Left colon (tissue), 2 donors: ENCODE results near the gene MUL1. TPM values are rescaled to one million over a fixed set of nuclear protein-coding genes. Genes with fewer than 3 reads are reported as not detected.

Experiments used
- ATAC-seq: fragments of 200-7000 bp; cut with Tn5 transposase; one replicate; pipeline ENCODE4 v1.9.1; 2020; ENCODE audit warnings: mild to moderate bottlenecking, moderate library complexity
- DNase-seq, 2 donors: peaks; one replicate each; pipeline ENCODE4 v3.0.0-alpha.2; 2020
- intact Hi-C, 2 donors: fragments of 100-400 bp; cut with DNase I in 1 of 2; cut with micrococcal nuclease in 1 of 2; formaldehyde crosslinking; loops; one replicate each; pipeline versions ENCODE4 v1.11.2 to v1.14.0; 2022; cut with DNase I, micrococcal nuclease
- total RNA-seq, 2 donors: library from RNA; stranded (reverse); fragmentation: NEBNext Ultra II Directional; extraction: Animal tissue kit (Norgen Biotek cat#: 25700); gene quantifications; one replicate each; pipeline ENCODE4 v1.2.1, GENCODE V29; 2021
- donor health status: DM: no; HTN: no; CAD: no.
- donor health status: DM: yes; HTN: yes; CAD: no.

MUL1 gene
- total RNA-seq, 2 donors from 2014 or later: 37.9 to 43.3 TPM

DNA sequence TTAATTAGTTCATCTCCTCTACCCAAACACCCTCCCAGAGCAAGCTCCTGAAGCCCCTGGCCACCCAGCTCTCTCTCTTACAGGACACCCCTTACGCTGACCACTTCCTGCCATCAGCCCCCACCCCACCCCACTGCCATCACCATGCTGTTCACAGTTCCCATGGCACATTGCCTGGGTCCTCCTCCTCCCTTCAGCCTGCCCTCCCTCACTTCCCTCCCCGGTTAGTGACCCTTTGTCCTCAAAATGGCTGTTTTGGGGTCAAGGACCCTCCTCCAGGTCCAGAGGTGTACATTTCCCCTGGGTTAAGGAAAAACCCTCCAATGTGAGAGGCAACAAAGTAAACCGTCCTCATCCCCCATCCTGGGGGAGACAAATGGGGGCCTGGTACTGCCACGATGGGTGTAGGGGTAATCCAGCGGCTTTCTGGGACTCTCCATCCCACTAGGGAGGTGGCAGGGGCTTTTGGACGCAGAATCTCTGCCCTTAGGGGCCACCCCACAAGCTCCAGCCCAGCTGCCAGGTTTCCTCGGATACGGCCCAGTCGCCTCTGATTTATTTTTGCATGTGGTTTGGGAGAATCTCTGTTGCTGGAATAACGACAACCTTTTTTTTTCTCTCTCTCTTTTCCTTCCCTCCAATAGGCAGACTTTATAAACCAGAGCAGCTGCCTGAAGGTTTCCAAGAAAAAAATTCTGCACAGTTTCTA is 30.4 kb downstream of the MUL1 start:
- DNase-seq (no peak), ATAC-seq (no peak)
- intact Hi-C loops: no loop called here

DNA sequence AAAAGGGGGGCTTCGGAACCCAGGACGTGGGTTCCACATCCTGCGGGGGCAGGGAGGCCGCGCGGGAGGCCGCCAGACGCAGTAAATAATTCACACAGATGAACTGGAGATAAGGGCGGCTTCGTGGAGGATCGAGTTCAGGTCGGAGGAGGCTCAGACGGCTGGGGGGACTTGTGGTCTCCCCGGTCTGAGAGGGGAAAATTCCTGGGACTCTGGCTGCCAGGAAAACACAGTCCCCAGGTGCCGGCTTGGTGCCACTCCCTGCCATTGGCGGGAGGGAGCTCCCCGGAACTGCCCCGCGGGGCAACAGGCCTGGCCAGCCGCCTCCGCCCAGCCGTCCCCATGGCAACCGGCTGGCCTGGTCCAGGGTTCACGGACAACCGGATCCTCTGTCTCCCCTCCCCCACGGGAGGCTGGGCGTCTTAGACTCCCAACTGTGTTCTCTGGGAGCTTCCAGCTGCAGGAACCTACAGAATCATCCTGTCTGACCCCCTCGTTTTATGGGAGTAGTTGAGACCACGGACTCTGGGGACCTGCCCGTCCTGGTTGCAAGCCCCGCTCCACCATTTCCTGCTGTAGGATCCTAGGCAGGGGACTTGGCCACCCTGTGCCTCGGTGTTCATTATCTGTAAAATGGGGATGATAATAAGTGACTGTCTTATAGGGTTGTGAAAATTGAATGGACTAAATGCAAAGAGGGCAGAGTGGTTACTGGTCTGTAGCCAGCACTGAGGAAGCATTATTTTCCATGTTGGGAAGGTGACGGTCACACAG is 31.5 kb downstream of the MUL1 start:
- peak; percentile 77 for ATAC-seq
- peak; percentile 96 to 97 for DNase-seq
- intact Hi-C loops: no loop called here

DNA sequence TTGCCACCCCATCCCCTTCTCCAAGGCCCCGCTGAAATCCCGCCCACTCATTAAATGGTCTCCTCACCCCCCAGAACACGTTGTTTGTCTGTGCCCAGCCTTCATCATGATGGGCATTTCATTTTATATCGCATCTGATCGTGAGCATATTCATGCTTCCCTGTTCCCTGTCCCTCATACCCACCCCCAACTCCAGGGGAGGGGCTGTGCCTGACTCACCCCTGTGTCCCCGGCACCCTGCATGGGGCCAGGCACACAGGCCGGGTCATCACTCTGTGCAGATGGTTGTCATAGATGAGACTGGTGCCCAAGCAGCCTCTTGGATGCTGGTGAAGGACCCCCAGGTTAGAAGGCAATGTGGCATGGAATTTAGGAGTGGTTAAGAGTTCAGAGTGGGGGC is 33.0 kb downstream of the MUL1 start:
- peak in 1 of 2 donors; percentile 66 for DNase-seq
- intact Hi-C loops: no loop called here
- peak; percentile 16 for ATAC-seq

DNA sequence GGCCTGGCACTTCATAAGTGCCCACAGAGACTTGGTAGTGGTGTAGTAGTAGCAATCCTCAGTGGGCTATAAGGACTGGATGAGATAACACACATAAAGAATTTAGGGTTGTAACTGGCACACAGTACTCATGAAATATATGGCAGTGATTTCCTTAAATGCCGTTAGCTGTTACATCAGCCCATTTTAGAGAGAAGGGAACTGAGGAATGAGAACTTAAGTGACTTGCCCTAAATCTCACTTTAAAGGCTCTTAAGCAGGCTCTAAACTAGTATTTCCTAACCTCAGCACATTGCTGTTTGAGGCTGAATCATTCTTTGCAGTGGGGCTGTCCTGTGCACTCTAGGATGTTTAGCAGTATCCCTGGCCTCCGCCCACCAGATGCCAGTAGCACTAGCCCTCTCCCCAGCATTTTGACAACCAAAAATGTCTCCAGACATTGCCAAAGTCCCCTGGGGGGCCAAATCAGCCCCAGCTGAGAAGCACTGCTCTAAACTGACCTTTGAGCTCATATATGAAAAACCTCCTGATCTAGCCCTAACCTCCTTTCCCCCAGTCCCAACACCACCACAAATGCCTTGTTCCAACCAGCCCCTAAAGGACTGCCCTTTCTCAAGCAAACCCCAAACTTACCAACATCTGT is 33.5 kb downstream of the MUL1 start:
- intact Hi-C loops: no loop called here
- DNase-seq (no peak), ATAC-seq (no peak)

DNA sequence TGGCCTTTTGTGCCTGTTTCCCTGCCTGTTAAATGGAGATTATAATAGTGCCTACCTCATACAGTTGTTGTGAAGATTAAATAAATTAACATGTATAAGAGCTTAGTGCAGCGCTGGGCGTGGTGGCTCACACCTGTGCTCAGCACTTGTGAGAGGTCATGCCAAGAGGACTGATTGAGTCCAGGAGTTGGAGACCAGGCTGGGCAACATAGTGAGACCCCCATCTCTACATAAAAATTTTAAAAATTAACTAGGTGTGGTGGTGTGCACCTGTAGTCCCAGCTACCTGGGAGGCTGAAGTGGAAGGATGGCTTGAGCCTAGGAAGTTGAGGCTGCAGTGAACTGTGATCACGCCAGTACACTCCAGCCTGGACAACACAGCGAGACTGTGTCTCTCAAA is 34.1 kb downstream of the MUL1 start:
- intact Hi-C loops: no loop called here
- no peak for ATAC-seq
- DNase-seq: no peak

DNA sequence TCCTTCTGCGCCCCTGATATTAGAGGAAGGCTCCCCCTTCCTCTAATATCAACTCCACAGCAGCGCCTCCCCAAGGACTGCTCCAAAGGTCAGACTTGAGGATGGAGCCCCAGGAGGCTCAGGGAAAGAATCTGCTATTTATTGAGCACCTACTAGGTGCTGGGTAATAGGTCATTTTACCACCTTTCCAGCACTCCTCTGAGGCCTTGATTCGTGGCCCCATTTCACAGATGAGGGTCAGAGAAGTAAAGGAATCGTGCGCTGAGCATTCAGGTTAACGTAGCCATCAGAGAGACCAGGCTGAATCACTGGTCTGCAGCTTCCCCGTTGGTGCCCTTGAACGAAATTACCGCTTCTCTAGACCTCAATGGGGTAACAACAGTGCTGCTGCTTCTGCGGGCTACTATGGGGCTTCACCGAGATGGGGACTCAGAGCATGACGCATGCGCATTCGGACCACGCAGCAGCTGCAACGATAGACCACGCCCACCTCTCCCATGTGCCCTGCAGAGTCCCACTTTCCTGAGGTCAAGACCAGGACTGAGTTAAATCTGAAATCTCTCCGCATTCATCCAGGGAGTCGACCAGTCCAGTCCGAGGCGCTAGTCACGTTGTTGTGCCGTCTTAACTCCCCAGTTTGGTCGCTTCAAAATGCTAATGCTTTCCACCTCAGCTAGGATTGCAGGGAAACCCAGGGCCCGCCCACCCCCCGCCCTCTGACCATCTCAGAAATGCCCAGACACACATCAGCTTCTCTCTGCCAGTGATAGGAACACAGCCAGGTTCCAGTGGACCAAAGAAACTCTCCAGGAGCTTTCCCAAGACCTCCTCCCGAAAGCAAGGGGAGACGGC is 34.9 kb downstream of the MUL1 start:
- intact Hi-C loops: no loop called here
- DNase-seq (peak; percentile 81 to 84), ATAC-seq (no peak)

DNA sequence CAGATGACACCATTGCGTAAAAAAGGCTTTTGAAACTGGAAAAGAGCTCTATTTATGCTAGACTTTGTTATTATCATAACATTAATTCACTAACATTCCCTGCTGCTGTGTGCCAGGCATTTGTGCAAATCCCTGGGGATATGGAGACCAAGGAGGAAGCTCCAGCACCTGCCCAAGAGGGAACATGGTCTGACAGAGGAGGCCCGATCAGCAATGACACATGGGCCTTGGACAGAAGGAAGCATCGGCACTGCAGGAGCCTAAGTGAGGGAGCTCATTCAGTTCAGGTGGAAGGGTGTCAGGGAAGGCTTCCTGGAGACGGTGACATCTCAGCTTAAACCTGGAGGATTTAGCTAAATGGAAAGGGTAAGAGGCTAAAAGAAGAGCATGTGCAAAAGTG is 35.8 kb downstream of the MUL1 start:
- ATAC-seq (no peak), DNase-seq (no peak)
- intact Hi-C loops: no loop called here

DNA sequence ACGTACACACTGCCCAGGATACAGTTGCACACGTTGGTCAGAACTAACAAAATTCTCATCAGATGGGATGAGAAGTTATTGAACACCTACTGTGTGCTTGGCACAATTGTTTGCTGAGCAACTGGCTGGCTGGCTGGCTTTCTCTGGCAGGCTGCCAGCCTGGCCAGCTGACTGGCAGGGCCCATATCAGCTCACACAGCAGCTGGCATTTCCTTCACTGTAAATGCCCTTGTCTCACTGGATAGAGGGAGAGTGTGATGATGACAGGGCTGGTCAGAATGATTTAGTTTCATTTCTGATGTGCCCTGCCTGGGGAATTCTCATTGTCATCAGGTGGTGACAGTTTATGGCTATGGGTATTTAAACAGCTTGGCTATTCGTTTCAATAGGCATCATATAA is 37.8 kb downstream of the MUL1 start:
- peak; percentile 61 to 69 for DNase-seq
- peak; percentile 89 for ATAC-seq
- intact Hi-C loops: no loop called here

DNA sequence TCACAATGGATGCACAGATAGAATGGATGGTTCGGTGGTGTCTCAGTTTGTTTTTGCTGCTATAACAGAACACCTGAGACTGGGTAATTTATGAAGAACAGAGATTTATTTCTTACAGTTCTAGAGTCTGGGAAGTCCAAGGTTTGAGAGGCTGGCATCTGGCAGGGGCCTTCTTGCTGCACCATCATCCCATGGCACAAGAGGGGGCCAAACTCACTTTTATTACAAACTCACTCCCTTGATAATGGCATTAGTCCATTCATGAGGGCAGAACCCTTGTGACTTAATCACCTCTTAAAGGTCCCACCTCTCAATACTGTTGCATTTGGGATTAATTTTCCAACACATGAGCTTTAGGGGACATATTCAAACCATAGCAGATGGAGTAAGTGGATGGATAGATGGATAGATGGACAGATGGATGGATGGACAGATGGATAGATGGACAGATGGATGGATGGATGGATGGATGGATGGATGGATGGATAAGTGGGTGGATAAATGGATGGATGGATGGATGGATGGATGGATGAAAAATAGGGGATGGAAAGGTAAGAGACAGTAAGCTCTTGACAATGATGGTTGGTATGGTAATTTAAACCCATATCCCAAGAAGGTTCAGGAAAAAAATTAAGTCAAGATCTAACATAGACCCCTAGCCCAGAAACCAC is 38.4 kb downstream of the MUL1 start:
- DNase-seq: no peak
- ATAC-seq: no peak
- intact Hi-C loops: no loop called here

DNA sequence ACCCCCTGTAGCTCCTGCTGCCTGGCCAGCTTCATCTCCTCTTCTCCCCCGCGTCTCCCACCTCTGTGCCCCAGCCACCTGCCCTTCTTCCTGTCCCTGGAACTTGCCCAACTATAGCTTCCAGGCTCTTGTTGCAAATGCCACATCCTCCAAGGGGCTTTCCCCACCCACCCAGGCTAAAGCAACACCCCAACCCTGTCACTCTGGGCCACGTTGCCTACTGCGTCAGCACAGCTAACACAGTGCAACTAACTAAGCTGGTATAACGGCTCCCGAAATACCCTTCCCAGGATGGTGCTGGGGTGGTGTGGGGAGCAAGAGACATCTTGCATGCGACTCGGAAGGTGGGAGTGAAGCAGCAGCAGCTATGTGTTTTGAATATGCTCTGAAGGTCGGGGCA is 41.7 kb downstream of the MUL1 start:
- DNase-seq (no peak), ATAC-seq (no peak)
- intact Hi-C loops: no loop called here

DNA sequence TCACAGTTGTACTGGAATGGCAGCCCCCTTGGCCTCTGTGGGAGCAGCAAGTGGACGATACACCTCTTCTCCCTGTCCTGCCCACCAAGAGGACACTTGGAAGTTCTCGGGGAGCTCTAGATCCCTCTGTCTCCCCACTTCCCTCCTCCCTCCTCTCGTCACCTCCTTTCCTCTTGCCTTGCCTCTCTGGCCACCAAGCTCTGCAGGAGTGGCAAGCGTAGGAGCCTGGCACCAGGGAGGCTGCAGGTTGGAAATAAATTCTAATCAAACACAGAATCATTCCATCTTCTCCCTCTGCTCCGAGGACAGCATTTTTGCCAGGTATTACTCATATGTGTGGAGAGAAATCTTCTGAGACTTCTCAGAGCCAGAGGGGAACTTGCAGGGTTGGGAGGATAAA is 42.8 kb downstream of the MUL1 start:
- ATAC-seq: no peak
- DNase-seq: no peak
- intact Hi-C loops: no loop called here

DNA sequence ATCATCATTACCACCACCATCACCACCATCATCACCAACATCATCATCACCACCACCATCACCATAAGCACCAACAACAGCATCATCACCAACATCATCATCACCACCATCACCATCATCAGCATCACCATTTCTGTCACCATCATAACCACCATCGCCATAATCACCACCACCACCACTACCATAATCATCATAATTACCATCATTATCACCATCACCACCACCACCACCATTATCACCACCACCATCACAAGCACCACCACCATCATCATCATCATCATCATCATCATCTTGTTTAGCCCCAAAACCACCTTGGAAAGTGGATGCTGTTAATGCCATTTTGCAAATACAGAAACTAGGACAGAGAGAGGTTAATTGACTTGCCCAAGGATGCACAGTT is 44.4 kb downstream of the MUL1 start:
- intact Hi-C loops: no loop called here
- ATAC-seq: no peak
- DNase-seq: no peak

DNA sequence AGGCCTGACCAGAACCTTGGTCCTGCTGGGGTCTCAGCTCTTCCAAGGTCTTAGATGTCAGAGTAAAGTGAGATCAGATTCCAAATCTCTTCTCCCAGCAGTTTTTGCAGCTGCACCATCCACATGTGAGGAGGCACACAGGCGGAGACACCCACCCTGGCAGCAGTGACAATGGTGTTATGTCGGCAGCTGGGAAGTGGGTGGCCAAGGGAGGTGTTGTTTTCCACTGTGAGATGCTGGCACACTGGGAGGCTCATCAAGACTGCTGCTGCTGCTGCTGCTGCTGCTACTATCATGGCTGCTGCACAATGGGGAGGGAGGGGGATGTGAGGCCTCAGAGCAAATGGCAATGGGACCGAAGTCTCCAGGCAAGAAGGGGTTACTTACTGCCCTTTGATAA is 45.6 kb downstream of the MUL1 start:
- no peak for ATAC-seq
- intact Hi-C loops: no loop called here
- no peak for DNase-seq

DNA sequence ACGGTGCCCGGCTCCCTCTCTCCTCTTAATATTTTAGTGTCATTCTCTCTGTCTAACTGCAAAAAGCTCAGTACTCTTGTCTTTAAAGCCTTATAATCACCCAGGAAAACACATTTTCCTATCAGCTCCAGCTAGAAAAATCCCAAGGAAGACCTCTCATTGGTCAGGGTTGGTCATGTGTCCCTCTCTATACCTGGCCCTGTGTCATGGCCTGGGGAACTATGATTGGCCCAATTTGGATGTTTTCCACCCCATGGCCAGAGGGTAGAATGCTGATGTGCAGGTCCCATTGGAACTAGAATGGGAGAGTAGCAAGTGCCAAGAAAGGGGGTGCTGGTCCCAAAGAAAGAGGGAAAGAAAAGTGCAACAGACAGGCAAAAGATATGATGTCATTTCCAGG is 49.2 kb downstream of the MUL1 start:
- ATAC-seq (no peak), DNase-seq (no peak)
- intact Hi-C loops: no loop called here

DNA sequence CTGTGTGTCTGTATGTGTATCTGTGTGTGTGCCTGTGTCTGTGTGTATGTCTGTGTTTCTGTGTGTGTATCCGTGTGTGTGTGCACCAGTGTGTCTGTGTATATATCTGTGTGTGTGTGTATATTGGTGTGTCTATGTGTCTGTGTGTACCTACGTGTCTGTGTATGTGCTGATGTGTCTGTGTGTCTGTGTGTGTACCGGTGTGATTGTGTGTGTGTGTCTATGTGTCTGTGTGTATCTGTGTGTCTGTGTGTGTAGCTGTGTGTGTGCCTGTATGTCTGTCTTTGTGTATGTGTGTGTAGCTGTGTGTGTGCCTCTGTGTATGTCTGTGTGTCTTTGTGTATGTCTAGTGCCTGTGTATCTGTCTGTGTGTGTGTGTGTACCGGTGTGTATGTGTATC is 53.9 kb downstream of the MUL1 start:
- ATAC-seq: no peak
- no peak for DNase-seq
- intact Hi-C loops: no loop called here

DNA sequence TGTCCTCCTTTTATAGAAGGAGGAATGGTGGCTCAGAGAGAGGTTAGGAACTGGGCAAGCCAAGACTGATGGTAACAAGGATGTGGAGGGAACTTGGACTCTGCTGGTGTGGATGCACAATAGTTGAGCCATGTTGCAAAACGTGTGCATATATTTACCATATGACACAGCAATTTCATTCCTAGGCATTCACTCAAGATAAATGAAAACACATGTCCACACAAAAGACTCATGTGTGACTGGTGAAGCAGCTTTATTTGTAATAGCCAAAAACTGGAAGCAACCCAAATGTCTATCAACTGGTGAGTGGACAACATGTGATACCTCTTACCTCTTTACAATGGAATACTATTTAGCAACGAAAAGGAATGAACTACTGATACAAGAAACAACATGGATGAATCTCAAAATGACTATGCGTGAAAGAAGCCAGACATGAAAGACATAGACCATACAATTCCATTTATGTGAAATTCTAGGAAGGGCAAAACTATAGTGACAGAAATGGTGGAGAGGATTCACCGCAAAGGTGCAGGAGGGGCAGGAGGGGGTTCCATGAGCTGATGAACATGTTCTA is 58.1 kb downstream of the MUL1 start:
- ATAC-seq (no peak), DNase-seq (no peak)
- intact Hi-C loops: no loop called here
